Neural cell (in vitro differentiated cells): ENCODE data around the gene STUB1.

Experiments
- CTCF ChIP-seq: fragments of 450-650 bp; IDR thresholded peaks from 2 replicates; pipeline ENCODE4 v1.5.1; 2014; ENCODE audit warnings: antibody characterized with exemption, mild to moderate bottlenecking, moderate library complexity; ENCODE audit not compliant: poor library complexity, severe bottlenecking
- EP300 ChIP-seq: fragments of 450-650 bp; conservative IDR thresholded peaks from 2 replicates; pipeline ENCODE4 v1.6.1; 2014; ENCODE audit warnings: antibody characterized with exemption, mild to moderate bottlenecking, moderate library complexity; ENCODE audit not compliant: poor library complexity, severe bottlenecking
- EZH2 ChIP-seq: fragments of 200-600, 300-800 bp; shearing (Covaris generic), sonication (generic); IDR thresholded peaks from 2 replicates; pipeline ENCODE4 v1.6.1; 2014; ENCODE audit warnings: antibody characterized with exemption, low read length, borderline replicate concordance, mild to moderate bottlenecking; ENCODE audit not compliant: insufficient read depth, poor library complexity, severe bottlenecking
- POLR2AphosphoS5 ChIP-seq: IDR thresholded peaks from 2 replicates; pipeline ENCODE4 v1.6.1; 2012
- REST ChIP-seq: IDR thresholded peaks from 2 replicates; pipeline ENCODE4 v1.6.1; 2012; ENCODE audit warnings: borderline replicate concordance
- SMC3 ChIP-seq: fragments of 450-650 bp; conservative IDR thresholded peaks from 2 replicates; pipeline ENCODE4 v1.6.1; 2014; ENCODE audit warnings: antibody characterized with exemption, mild to moderate bottlenecking, moderate library complexity; ENCODE audit not compliant: poor library complexity
- TAF1 ChIP-seq: IDR thresholded peaks from 2 replicates; pipeline ENCODE4 v1.6.1; 2012; ENCODE audit warnings: low read depth

- TF ChIP-seq EP300 (no peak), EZH2 (no peak), TAF1 (no peak), CTCF (no peak), POLR2AphosphoS5 (no peak), REST (no peak), SMC3 (no peak)
Measured at GRCh38 chr16:702341-702740, 22.1 kb downstream of the STUB1 start.
